GM21786 (cell line): ENCODE measurements around the gene ITGA2B.
A peak's percentile ranks its signal among the peaks of the same experiment; 100 is the strongest.
"Not testable (repeated sequence)": the region's sequence is repeated elsewhere in the genome, so short reads cannot be mapped to it uniquely, and the experiment has no call there.

Source experiments
- ATAC-seq: cut with Tn5 transposase; IDR thresholded peaks from one replicate; pipeline ENCODE4 v1.9.1; 2021; ENCODE audit not compliant: unreplicated experiment

Gene ITGA2B

GRCh38 chr17:44394112-44394511 is 4.7 kb upstream of the ITGA2B start:
- ATAC-seq = not testable (repeated sequence)

- ATAC-seq = no peak
Observed at GRCh38 chr17:44390250-44390870, 911 bp upstream of the ITGA2B start.

- ATAC-seq = no peak
Observed at GRCh38 chr17:44389723-44390202, 314 bp upstream of the ITGA2B start.

- ATAC-seq = no peak
Observed at GRCh38 chr17:44387804-44388203, 1.6 kb downstream of the ITGA2B start.

GRCh38 chr17:44386182-44386525 is 3.3 kb downstream of the ITGA2B start:
- no peak for ATAC-seq

- peak; percentile 43 for ATAC-seq
Observed at GRCh38 chr17:44385287-44386181, 3.9 kb downstream of the ITGA2B start.

- peak; percentile 26 for ATAC-seq
Observed at GRCh38 chr17:44384823-44385286, 4.6 kb downstream of the ITGA2B start.

GRCh38 chr17:44384281-44384822 is 5.1 kb downstream of the ITGA2B start:
- no peak for ATAC-seq

GRCh38 chr17:44383861-44384260 is 5.6 kb downstream of the ITGA2B start:
- ATAC-seq = no peak

GRCh38 chr17:44383363-44383762 is 6.1 kb downstream of the ITGA2B start:
- ATAC-seq = no peak

GRCh38 chr17:44382917-44383316 is 6.5 kb downstream of the ITGA2B start:
- ATAC-seq = no peak

- no peak for ATAC-seq
Observed at GRCh38 chr17:44381810-44382305, 7.6 kb downstream of the ITGA2B start.

GRCh38 chr17:44380767-44381166 is 8.7 kb downstream of the ITGA2B start:
- no peak for ATAC-seq

GRCh38 chr17:44379887-44380286 is 9.6 kb downstream of the ITGA2B start:
- no peak for ATAC-seq

GRCh38 chr17:44378171-44378705 is 11.2 kb downstream of the ITGA2B start:
- no peak for ATAC-seq

- ATAC-seq = no peak
Observed at GRCh38 chr17:44376779-44377178, 12.7 kb downstream of the ITGA2B start.

- ATAC-seq = no peak
Observed at GRCh38 chr17:44376124-44376523, 13.3 kb downstream of the ITGA2B start.

- ATAC-seq = no peak
Observed at GRCh38 chr17:44375196-44376017, 14.0 kb downstream of the ITGA2B start.

GRCh38 chr17:44374306-44375195 is 14.9 kb downstream of the ITGA2B start:
- no peak for ATAC-seq

- no peak for ATAC-seq
Observed at GRCh38 chr17:44372036-44372435, 17.4 kb downstream of the ITGA2B start.
